OCI-LY7 (cell line): Measurements from ENCODE around the gene MEIOB.

ENCODE experiments used
- CTCF ChIP-seq: fragments of 200-600 bp; sonication (generic); conservative IDR thresholded peaks from 2 replicates; pipeline ENCODE4 v1.5.1; 2014; ENCODE audit warnings: mild to moderate bottlenecking, antibody characterized with exemption, low read length, moderate library complexity, mixed read lengths
- EZH2phosphoT487 ChIP-seq: fragments of 200-600 bp; sonication (generic); IDR thresholded peaks from 2 replicates; pipeline ENCODE4 v1.6.1; 2018; ENCODE audit warnings: low read depth, borderline replicate concordance, mild to moderate bottlenecking, mixed run types, antibody characterized with exemption, low read length, moderate library complexity, mixed read lengths

- TF ChIP-seq CTCF (no peak), EZH2phosphoT487 (no peak)
Observed at GRCh38 chr16:1915732-1916639, 44.0 kb upstream of the MEIOB start.
